ENCODE measurements around the gene AMN. TPM values are rescaled to one million over a fixed set of nuclear protein-coding genes. Genes with fewer than 3 reads are reported as not detected.
A peak's percentile ranks its signal among the peaks of the same experiment; 100 is the strongest.
"Not testable (repeated sequence)": the region's sequence is repeated elsewhere in the genome, so short reads cannot be mapped to it uniquely, and the experiment has no call there.

Gene AMN
- total RNA-seq (0.58 TPM), polyA plus RNA-seq (ENCODE audit: insufficient read depth in 1 of 8, insufficient read length in 8 of 8, low replicate concordance in 1 of 8) (10 to 100 TPM in 1 of 8 donors, 1 to 10 TPM in 2, under 1 TPM in 5; 0.21 to 11.7 (median 0.50) TPM)
- long read RNA-seq, donor 1: 0 reads
- long read RNA-seq, donor 2: 0 reads
- long read RNA-seq, donor 3: 0 reads
- long read RNA-seq, donor 4: 0 reads
- long read RNA-seq, donor 5: 0 reads
- long read RNA-seq, donor 6: 0 reads
- long read RNA-seq, donor 7: 0 reads
- long read RNA-seq, donor 8: 0 reads
- long read RNA-seq, donor 9: 0 reads
- long read RNA-seq, donor 10: 0 reads
- long read RNA-seq, donor 11, partial matches to known transcripts: 0 of 1 reads
- long read RNA-seq, donor 11, other reads (novel, unspliced or antisense): 0 of 1 reads

DNA sequence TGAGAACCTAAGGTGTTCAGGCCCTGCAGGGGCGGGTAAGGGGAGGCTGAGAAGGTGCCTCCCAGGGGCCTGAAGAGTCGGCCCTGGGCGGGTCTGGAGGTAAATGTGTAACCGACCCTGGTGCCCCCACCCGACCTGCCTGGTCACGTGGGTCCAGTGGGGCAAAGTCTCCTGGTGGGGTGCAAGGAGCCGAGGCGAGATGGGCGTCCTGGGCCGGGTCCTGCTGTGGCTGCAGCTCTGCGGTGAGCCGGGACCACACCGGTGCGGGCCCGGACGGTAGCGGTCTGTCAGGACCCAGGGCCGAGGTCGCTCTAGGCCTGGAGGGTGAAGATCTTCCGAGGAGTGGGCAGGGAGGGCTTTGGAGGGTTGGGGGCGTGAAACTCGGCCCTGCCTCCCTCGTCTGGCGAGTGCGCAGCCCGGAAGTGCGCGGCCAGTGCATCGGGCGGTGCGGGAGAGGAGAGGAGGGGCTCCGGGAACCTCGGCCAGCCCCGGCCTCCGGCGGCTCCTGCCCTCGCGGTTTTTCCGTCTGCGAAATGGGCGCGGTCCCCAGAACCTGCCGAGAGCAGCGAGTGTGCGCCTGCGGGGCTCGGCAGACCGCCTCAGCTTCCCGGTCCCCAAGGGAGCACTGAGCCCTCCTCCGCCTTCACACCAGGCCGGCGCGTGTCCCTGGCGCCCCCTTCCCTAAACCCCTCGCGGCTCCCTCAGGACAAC, at the start of gene AMN:
Gene AMN (plus strand): TSS at position 174 of the 711 bp plus-strand sequence. CDS start 26 bp downstream, at position 200.
- no peaks in the 10 kb centered on the region for H3K36me3 ChIP-seq (ENCODE audit: control insufficient read depth, insufficient read depth, low read length)
- H3K27me3 ChIP-seq (ENCODE audit: control insufficient read depth, insufficient read depth, low read length): peaks cover 57% of the 10 kb centered on the region
- DNase-seq: no peak
- 3% methylated on average over 48 of the region's 56 CpGs for WGBS (ENCODE audit: insufficient coverage)
- H3K4me1 ChIP-seq (ENCODE audit: control insufficient read depth, insufficient read depth, low read length): peaks cover 16% of the 10 kb centered on the region
- peaks cover 3% of the 10 kb centered on the region for H3K9me3 ChIP-seq (replicated peaks; ENCODE audit: control insufficient read depth, low read depth, low read length)
- no peak within 1 kb of the TSS for H3K27ac ChIP-seq (ENCODE audit: low read length)
- H3K4me3 ChIP-seq (ENCODE audit: low read length): peak within 1 kb of the TSS; percentile 17

DNA sequence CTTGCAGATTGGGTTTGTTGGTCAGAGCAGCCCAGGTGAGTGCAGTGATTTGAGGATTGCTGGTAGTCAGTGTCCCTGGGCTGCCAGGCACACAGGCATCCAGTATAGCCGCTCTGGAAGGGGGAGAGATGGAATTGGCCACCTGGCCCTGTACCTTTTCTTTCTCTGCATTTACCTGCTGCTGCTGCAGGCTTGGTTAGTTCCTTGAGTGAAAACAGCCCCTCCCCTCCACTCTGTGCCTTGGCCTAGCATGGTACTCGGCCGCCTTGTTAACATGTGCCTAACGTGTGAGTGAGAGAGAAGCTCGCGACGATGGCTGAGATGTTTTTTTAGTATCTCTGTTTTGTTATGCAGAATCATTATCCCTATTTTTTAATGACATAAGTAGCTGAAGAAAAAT, 49.3 kb upstream of the AMN start:
- no peak overlapping the region for H3K4me3 ChIP-seq (ENCODE audit: low read length)
- H3K4me1 ChIP-seq (ENCODE audit: control insufficient read depth, insufficient read depth, low read length): no peaks in the 10 kb centered on the region
- no peak overlapping the region for H3K27ac ChIP-seq (ENCODE audit: low read length)
- no peak for DNase-seq
- peaks cover 47% of the 10 kb centered on the region for H3K36me3 ChIP-seq (ENCODE audit: control insufficient read depth, insufficient read depth, low read length)
- WGBS (ENCODE audit: insufficient coverage): no CpG with 5 or more reads among the region's 7 CpGs
- no peaks in the 10 kb centered on the region for H3K27me3 ChIP-seq (ENCODE audit: control insufficient read depth, insufficient read depth, low read length)
- no peaks in the 10 kb centered on the region for H3K9me3 ChIP-seq (replicated peaks; ENCODE audit: control insufficient read depth, low read depth, low read length)

GRCh38 chr14:102873546-102874061, 48.9 kb upstream of the AMN start:
- DNase-seq: no peak
- Histone ChIP-seq H3K9me3 (replicated peaks; ENCODE audit: control insufficient read depth, low read depth, low read length) (no peaks in the 10 kb centered on the region), H3K27ac (ENCODE audit: low read length) (no peak overlapping the region), H3K36me3 (ENCODE audit: control insufficient read depth, insufficient read depth, low read length) (peaks cover 47% of the 10 kb centered on the region), H3K27me3 (ENCODE audit: control insufficient read depth, insufficient read depth, low read length) (no peaks in the 10 kb centered on the region), H3K4me3 (ENCODE audit: low read length) (no peak overlapping the region), H3K4me1 (ENCODE audit: control insufficient read depth, insufficient read depth, low read length) (no peaks in the 10 kb centered on the region)
- 93% methylated on average over 3 of the region's 7 CpGs for WGBS (ENCODE audit: insufficient coverage)

DNA sequence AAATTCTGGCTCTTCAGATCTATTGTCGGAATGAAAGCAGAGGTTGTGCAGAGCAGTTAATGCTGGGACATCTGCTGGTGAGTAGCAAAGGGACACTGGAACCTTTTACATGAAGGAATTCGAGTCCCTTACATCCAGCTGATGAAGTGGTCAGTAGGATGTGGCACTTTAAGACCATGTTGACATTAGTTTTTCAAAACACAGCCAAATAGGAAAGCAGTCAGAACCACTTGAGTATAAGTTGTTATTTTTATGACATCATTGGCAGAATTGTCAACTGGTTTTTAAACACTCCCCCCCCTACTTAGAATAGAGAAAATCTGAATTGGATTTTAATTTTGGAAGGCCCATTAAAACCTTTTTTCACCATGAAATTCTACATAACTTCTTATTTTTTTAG, 46.8 kb upstream of the AMN start:
- Histone ChIP-seq H3K27ac (ENCODE audit: low read length) (no peak overlapping the region), H3K4me1 (ENCODE audit: control insufficient read depth, insufficient read depth, low read length) (no peaks in the 10 kb centered on the region), H3K36me3 (ENCODE audit: control insufficient read depth, insufficient read depth, low read length) (peaks cover 43% of the 10 kb centered on the region), H3K4me3 (ENCODE audit: low read length) (no peak overlapping the region), H3K9me3 (replicated peaks; ENCODE audit: control insufficient read depth, low read depth, low read length) (no peaks in the 10 kb centered on the region), H3K27me3 (ENCODE audit: control insufficient read depth, insufficient read depth, low read length) (no peaks in the 10 kb centered on the region)
- 86% methylated on average over 2 of the region's 2 CpGs for WGBS (ENCODE audit: insufficient coverage)
- no peak for DNase-seq

DNA sequence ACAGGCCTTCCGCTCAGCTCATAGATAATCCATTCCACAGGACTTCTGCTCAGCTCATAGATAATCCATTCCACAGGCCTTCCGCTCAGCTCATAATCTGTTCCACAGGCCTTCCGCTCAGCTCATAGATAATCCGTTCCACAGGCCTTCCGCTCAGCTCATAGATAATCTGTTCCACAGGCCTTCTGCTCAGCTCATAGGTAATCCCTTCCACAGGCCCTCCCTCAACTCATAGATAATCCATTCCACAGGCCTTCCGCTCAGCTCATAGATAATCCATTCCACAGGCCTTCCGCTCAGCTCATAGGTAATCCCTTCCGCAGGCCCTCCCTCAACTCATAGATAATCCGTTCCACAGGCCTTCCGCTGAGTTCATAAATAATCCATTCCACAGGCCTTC, 45.0 kb upstream of the AMN start:
- H3K27me3 ChIP-seq (ENCODE audit: control insufficient read depth, insufficient read depth, low read length); H3K27ac ChIP-seq (ENCODE audit: low read length); H3K4me1 ChIP-seq (ENCODE audit: control insufficient read depth, insufficient read depth, low read length); H3K4me3 ChIP-seq (ENCODE audit: low read length); H3K9me3 ChIP-seq (replicated peaks; ENCODE audit: control insufficient read depth, low read depth, low read length); DNase-seq: not testable (repeated sequence)
- peaks cover 26% of the 10 kb centered on the region for H3K36me3 ChIP-seq (ENCODE audit: control insufficient read depth, insufficient read depth, low read length)
- 76% methylated on average over 7 of the region's 10 CpGs for WGBS (ENCODE audit: insufficient coverage)

DNA sequence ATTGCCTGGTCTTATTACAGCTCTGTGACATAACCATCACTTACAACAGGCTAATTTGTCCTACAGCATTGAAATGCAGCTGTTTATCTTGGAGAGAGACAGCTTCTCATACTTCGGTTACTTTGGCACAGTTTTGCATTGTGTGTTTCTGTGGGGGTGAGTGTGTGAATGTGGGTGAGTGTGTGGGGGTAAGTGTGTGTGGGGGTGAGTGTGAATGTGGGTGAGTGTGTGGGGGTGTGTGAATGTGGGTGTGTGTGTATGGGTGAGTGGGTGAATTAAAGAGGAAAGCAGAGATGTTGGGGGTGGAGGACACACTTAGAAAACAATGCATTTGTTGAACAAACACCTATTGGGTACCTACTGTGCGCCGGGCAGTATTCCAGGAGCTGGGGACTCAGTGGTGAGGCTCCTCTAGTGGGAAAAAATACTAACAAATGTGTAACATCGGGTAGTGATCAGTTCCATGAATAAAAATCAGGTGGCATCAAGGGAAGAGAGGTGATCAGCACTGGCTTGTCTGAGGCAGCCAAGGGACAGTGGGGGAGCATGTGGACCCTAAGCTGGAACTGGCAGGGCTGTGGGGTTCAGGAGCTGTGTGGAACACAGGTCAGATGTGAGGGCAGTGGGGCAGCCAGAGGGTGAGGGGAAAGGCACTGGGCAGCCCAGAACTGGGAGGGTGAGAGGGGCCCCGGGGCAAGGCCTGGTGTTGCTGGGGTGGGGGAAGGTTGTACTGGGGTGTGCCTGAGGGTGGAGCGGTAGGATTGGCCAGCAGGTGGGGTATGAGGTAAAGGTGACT, 44.1 kb upstream of the AMN start:
- 82% methylated on average over 6 of the region's 6 CpGs for WGBS (ENCODE audit: insufficient coverage)
- Histone ChIP-seq H3K4me1 (ENCODE audit: control insufficient read depth, insufficient read depth, low read length) (peaks cover 9% of the 10 kb centered on the region), H3K27ac (ENCODE audit: low read length) (no peak overlapping the region), H3K9me3 (replicated peaks; ENCODE audit: control insufficient read depth, low read depth, low read length) (no peaks in the 10 kb centered on the region), H3K27me3 (ENCODE audit: control insufficient read depth, insufficient read depth, low read length) (no peaks in the 10 kb centered on the region), H3K4me3 (ENCODE audit: low read length) (no peak overlapping the region), H3K36me3 (ENCODE audit: control insufficient read depth, insufficient read depth, low read length) (peaks cover 19% of the 10 kb centered on the region)
- no peak for DNase-seq

- WGBS (ENCODE audit: insufficient coverage): 92% methylated on average over 4 of the region's 6 CpGs
- H3K27ac ChIP-seq (ENCODE audit: low read length): no peak overlapping the region
- H3K4me3 ChIP-seq (ENCODE audit: low read length): no peak overlapping the region
- peaks cover 19% of the 10 kb centered on the region for H3K36me3 ChIP-seq (ENCODE audit: control insufficient read depth, insufficient read depth, low read length)
- no peaks in the 10 kb centered on the region for H3K9me3 ChIP-seq (replicated peaks; ENCODE audit: control insufficient read depth, low read depth, low read length)
- no peaks in the 10 kb centered on the region for H3K27me3 ChIP-seq (ENCODE audit: control insufficient read depth, insufficient read depth, low read length)
- peaks cover 9% of the 10 kb centered on the region for H3K4me1 ChIP-seq (ENCODE audit: control insufficient read depth, insufficient read depth, low read length)
- DNase-seq: no peak
Measured at GRCh38 chr14:102878970-102879460, 43.4 kb upstream of the AMN start.

- Histone ChIP-seq H3K36me3 (ENCODE audit: control insufficient read depth, insufficient read depth, low read length) (peaks cover 22% of the 10 kb centered on the region), H3K27me3 (ENCODE audit: control insufficient read depth, insufficient read depth, low read length) (no peaks in the 10 kb centered on the region), H3K9me3 (replicated peaks; ENCODE audit: control insufficient read depth, low read depth, low read length) (no peaks in the 10 kb centered on the region), H3K4me3 (ENCODE audit: low read length) (no peak overlapping the region), H3K27ac (ENCODE audit: low read length) (peak overlapping the region; percentile 54), H3K4me1 (ENCODE audit: control insufficient read depth, insufficient read depth, low read length) (peaks cover 9% of the 10 kb centered on the region)
- peak; percentile 76 for DNase-seq
- 53% methylated on average over 3 of the region's 5 CpGs for WGBS (ENCODE audit: insufficient coverage)
Measured at GRCh38 chr14:102882226-102882906, 40.1 kb upstream of the AMN start.

DNA sequence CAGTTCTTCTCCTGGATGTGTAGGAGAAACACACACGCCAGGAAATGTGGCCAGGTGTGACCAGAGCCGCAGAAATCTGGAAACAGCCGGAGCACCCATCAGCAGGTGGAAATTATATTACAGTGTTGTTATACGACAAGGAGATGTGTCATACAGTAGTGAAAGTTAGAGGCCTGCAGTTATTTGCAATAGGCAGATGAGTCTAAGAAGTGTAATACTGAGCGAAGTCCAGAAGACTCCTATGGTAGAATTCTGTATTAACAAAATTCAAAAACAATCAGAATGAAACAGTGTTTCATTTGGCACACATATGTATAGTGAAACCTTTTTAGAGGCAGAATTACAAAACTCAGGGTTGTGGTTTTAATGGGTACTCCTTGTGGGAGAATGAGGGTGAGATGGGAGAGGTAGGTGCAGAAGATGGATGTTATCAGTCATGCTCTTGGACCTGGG, 39.3 kb upstream of the AMN start:
- Histone ChIP-seq H3K9me3 (replicated peaks; ENCODE audit: control insufficient read depth, low read depth, low read length) (no peaks in the 10 kb centered on the region), H3K4me1 (ENCODE audit: control insufficient read depth, insufficient read depth, low read length) (peaks cover 9% of the 10 kb centered on the region), H3K27me3 (ENCODE audit: control insufficient read depth, insufficient read depth, low read length) (no peaks in the 10 kb centered on the region), H3K27ac (ENCODE audit: low read length) (peak overlapping the region; percentile 54), H3K36me3 (ENCODE audit: control insufficient read depth, insufficient read depth, low read length) (peaks cover 18% of the 10 kb centered on the region), H3K4me3 (ENCODE audit: low read length) (no peak overlapping the region)
- DNase-seq: no peak
- 63% methylated on average over 2 of the region's 5 CpGs for WGBS (ENCODE audit: insufficient coverage)

Data from muscle of leg (tissue), 16 donors.